GM18507 (cell line): Measurements from ENCODE around the gene WASF3.
"Not testable (repeated sequence)": the region's sequence is repeated elsewhere in the genome, so short reads cannot be mapped to it uniquely, and the experiment has no call there.

Experiments used
- DNase-seq: peaks from one replicate; pipeline ENCODE4 v3.0.0; 2011; ENCODE audit warnings: low read depth; ENCODE audit not compliant: insufficient read length; ENCODE audit errors: extremely low spot score
- FAIRE-seq: peaks from 2 replicates; lab custom pipeline; 2011; peaks lifted over from hg19 to GRCh38; lab: Jason Lieb, UNC

WASF3 gene

DNA sequence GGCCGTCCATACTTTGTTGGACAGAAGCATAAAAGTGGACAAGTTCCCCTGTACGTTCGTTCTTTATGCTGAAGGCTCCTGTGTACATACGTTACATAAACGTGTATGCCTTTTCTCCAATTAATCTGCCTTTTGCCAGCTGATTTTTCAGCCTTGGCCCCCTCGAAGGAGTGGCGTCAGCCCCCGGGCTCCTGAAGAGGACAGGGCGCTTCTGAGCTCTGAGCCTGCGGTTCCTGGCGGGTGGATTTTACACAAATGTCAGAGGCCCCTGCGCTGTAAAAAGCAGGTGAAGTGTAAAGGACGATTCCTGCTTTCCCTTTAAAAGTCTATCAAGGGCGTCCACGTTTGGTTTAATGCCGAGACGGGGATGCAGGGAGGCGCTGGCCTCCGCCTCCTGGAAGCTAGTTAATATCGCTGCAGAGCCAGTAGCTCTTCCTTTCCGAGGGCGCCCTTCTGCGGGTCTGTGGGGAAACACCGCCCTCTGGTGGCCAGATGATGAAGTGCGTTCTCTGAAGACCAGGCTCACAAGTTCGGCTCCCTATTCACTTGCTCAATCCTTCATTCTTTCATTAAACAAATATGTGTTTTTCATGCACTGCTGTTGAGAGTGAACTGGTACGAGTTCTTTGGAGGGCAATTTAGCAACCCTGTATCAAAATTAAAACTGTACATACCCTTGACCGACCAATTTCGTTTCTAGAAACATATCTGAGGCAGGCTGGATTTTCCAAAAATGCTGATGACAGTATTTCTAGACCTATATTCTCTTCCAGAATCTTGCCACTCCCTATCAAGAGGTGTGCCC is 141.1 kb downstream of the WASF3 start:
- DNase-seq (peak; percentile 68), FAIRE-seq (peak; percentile 91)

DNA sequence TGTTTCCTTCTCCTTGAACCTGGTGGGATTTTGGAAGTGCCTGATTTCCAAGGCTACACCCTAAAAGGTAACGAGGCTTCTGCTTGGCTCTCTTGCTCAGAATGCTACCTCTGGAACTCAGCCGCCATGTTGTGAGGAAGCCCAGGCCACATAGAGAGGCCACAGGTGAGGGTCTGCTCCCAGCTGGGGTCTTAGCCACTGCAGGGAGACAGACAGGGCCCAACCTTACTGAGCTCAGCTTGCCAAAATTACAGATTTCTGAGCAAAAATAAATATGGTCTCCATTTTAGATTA is 141.7 kb downstream of the WASF3 start:
- DNase-seq: no peak
- no peak for FAIRE-seq

DNA sequence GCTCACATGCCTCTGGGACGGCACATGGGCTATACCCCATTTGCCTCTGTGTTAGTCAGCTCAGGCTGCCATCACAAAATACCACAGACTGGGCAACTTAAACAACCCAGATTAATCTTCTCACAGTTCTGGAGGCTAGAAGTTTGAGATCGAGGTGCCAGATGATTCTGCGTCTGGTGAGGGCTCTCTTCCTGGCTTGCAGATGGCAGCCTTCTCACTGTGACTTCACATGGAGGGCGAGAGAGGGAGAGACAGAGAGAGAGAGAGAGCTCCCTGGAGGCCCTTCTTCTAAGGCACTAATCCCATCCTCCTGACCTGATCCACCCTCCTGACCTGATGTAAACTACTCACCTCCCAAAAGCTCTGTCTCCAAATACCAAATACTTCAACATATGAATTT is 148.1 kb downstream of the WASF3 start:
- FAIRE-seq: no peak

DNA sequence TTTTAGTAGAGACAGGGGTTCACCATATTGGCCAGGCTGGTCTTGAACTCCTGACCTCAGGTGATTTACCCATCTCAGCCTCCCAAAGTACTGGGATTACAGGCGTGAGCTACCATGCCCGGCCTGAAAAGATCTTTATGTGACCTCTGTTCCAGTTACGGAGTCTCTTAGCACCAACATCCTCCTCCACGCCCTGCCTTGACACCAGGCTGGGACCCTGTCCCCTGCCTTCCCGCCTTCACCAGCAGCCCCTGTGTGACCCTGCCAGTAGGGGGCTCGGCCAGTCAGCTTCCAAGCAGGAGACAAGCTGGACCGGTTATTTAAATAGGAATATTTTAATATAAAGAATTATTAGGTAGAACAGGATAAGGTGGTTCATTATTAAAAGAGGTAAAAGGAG is 148.9 kb downstream of the WASF3 start:
- no peak for FAIRE-seq

More for the DNA sequence above, 148.1 kb downstream of the WASF3 start:
- DNase-seq: no peak

DNA sequence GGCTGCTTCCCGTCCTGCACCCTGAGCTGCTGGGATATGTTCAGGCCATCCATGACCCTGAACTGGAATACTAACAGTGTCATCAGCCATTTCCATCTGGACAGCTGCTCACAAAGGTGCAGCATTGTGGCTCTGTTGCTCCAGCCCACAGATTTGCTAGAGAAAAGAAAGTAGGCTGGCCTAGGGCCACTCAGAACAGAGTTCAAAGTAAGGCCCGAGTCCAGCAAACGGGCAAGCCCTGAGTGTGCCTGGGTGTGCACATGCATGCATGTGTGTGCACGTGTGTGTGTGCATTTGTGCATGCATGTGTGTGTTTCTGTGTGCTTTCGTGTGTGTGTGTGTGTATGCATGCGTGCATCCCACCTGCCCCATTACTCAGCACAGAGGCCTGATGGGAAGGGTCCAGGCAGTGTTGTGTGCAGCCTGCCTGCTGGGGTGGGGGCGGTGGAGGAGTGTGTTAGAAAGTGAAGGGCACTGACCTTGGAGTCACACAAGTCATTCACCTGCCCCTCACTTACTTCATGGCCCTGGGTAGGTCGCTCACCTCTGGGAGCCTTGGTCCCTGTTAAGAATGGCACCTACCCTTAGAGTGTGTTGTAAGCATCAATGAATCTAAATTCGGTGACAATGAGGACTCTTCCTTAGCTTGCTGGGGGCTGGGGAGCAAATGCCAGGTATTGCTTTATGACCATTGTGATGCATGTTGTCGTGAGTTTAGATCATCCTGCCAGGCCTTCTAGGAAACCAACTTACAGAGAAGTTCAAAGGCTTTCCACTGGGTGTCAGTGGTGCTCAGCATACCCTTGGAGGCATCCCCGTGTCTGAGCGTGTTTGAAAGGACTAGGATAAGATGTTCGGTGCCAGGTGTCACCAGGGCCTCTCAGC is 149.9 kb downstream of the WASF3 start:
- DNase-seq (peak; percentile 8), FAIRE-seq (peak; percentile 67)

More for the DNA sequence above, 148.9 kb downstream of the WASF3 start:
- no peak for DNase-seq

DNA sequence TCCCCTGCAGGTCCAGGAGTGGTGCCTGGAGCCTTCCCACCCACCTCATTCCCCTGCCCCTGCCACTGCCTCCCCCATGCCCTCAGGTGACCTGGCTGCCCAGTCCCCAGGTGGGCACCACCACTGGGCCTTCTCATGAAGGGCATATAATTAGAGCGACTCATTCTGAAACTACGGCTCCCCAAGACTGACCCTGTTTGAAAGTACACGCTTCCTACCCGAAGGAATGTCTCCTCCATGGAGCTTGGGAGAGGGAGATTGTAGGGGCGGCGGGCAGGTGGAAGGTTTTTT is 150.5 kb downstream of the WASF3 start:
- DNase-seq: no peak
- FAIRE-seq: no peak

DNA sequence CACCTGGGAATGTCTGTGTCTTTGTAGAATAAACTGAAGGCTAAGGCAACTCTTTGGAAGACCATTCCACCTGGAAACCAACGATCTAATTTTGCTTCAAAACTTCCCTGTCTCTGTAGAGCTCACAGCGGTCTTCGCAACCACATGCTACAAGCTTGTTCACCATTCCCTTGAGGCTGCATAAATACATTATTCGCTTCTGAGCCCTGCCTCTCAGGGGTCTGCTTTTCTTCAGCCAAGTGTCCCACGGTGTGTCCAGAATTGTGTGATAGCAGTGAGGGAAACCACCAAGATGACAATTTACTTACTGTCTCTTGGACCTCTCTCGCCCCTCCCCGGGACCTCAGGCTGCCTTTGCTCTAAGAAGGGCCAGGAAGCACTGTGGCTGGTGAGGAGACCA is 152.0 kb downstream of the WASF3 start:
- FAIRE-seq: no peak
- DNase-seq: no peak

DNA sequence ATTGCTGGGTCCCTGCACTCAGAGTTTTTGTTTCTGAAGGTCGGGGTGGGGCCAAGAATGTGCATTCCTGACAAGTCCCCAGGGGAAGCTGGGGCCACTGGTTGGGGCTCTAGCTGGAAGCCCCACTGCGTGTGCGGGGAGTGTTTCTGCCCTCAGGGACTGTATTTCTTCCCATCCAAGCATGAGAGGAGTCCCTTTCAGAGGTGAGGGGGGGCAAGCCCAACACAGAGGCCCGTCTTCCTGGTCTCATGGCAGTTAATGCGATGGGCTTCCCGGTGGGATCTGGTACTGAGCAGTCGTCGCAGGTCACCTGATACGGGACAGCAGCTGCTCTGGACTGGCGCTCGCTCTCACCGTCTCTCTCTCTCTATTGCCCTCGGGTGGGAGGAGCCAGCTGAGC is 152.7 kb downstream of the WASF3 start:
- no peak for DNase-seq
- no peak for FAIRE-seq

DNA sequence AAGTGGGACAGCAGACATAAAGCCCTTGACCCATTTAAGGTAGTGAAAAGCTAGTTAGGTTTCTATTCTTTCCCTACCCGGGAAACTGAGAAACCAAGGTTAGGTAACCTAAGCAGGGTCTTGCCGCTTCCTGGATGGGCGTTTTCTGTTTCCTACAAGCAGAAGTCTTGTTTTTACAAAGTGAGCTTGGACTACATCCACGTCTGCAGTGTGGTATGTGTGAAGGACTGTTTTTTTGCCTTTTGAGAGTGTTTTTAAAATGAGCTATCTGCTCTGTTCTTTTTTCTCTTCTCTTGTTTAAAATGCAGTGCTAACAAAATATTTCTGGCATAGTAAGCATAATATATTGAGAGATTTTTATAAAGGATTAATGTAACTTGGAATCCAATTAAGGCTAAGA is 153.7 kb downstream of the WASF3 start:
- FAIRE-seq (no peak), DNase-seq (no peak)

DNA sequence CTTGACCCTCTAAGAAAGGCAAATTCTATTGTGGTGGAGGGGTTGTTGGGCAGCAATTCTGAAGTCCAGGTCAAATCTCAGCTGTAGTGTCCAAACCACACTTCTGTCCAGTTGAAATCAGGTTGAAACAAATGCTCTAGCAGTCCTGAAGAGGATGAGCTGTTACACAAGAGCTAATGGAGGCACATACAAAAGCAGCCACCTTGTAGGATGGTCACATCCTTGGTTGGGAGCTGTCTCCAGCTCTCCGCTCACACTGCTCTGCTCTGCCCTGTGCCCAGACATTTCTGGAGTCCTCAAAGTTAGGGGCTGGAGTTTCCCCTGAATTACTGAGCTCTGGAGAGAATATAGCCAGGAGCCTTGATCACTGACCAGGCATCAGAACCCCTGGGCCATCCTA is 155.9 kb downstream of the WASF3 start:
- DNase-seq (no peak), FAIRE-seq (no peak)

DNA sequence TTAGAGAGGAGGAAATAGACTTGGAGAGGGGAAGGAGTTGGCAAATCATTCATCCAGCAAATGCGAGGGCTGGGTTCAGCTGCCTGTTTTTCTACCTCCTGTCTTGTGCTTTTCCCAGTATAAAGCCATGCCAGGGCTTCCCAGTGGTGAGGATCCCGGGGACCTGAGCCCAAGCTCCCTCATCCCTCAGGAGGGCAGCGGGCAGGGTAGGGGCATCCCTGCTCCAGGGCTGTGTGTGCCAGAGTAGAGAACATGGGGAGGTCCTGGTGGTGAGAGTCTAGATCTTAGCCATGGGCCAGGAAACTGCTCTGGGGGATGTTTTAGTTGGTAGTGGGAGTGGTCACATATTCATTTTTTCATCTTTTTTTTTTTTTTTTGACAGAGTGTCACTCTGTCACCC is 159.5 kb downstream of the WASF3 start:
- FAIRE-seq (no peak), DNase-seq (no peak)

DNA sequence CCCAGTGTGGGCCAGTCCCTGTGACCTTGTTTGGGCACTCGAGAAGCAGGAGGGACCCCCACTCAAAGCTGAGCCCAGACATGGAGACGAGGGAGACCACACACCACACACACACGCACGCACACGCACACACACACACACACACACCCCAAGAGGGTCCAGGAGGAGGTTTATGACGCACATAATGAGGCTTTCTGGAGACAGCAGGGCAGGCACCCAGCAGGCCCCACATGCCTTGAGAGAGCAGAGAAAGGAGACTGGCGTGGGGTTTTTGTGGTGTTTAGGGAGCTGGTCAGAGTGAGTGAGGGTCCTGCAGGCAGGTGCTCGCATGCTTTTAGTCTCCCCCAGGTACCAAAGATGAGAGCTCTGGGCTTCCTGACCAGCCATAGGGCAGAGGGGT is 160.7 kb downstream of the WASF3 start:
- DNase-seq: no peak
- no peak for FAIRE-seq

DNA sequence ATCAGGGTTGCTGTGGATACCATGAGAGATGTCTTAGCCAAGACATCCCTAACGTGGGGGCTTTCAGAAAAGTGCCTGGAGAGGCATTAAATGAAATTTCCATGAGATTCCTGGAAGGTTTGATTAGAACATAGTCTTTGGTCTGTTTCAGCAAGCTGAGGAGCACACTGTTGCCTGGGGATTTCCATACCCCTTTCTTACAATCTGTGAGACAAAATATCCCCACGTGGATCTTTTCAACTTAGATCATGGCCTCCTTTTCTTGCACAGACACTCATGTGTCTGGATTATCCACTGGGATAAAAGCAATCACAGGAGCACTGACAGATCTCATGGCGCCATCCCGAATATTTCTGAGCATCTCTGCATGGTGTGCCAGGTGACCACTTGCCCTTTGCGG is 161.4 kb downstream of the WASF3 start:
- DNase-seq: no peak
- no peak for FAIRE-seq

DNA sequence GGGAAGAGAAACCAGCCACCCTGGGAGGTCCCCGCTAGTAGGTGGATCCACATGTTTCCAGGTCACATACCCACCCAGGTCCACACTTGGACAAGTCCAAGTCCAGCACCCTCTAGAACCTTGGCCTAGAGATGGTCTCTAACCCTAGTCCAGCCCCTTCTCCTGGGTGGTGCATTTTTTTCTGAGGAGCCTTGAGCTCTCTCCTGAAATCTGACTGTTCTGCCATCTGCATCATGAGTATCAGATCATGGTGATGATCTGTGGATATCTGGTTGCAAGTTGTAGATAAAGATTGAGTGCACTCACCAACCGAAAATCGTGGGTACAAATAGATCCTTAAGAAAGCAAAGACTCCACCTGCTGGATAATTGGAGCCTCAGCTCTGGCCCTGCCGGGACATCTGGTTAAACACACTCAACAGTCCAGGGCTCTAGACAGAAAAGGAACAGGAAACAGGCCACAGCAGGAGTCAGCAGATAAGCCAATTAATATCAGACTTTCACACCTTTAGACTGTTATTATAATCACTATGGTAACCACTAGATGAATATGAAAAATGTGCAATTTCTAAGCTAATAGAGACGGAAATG is 162.0 kb downstream of the WASF3 start:
- no peak for DNase-seq
- FAIRE-seq: no peak

DNA sequence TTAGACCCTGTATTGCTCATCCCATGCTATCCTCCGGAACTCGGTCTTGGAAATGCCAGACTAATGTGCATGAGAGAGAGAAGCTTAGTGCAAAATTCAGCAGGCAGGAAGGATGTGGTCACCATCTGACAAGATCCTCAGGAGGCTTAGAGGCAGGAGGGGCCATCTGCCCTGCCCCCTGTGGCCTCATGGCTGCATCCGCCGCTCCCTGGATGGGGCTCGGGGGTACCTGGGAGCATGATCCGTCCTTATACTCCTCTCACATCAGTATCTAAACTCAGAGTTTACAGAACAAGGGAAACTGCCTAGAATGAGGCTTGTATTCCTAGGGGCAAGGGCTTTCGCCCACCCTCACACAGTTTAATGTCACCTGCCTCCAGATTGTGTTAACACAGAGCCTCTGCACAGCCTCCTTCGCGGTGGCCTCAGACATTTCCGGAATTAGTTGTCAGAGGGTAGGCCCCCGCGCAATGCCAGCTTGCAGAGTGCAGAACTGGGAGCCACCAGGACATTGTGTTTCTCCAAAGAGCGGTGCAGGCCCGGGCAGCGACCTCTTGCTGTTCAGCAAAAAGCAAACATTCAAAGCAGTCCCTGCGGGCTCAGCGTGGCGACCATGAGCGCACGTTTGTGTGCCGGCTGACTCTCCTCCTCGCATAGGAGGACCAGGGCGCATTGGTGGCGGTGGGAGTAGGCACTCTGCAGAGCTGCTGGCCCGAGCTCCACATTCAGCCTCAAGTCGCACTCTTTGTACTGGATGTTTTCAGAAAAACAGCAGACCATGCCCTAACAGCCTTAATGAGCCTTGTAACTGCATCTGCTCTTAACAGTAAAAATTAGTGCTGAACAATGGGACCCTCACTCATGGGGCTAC is 164.0 kb downstream of the WASF3 start:
- FAIRE-seq: no peak
- no peak for DNase-seq

DNA sequence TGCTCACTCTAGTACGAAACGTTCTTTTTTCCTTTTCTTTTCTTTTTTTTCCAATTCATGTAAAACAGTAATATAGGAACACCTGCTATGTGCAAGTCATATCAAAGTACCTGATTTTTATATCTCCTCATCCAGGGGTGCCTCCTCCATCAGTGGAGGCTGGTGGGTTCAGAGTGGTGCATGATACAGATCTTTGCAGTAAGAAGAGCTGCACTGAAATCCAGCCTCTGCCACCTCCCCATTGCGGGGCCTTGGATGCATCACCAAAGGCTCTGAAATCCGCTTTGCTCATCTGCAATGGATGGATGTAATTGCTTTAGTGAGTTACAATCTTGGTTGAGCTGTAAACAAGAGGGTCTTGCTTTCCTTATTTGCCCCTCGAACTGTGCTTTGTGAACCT is 164.8 kb downstream of the WASF3 start:
- FAIRE-seq (no peak), DNase-seq (no peak)

DNA sequence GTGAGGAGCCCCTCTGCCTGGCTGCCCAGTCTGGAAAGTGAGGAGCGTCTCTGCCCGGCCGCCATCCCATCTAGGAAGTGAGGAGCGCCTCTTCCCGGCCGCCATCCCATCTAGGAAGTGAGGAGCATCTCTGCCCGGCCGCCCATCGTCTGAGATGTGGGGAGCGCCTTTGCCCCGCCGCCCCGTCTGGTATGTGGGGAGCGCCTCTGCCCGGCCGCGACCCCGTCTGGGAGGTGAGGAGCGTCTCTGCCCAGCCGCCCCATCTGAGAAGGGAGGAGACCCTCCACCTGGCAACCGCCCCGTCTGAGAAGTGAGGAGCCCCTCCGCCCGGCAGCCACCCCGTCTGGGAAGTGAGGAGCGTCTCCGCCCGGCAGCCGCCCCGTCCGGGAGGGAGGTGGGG is 166.1 kb downstream of the WASF3 start:
- FAIRE-seq, DNase-seq: not testable (repeated sequence)

DNA sequence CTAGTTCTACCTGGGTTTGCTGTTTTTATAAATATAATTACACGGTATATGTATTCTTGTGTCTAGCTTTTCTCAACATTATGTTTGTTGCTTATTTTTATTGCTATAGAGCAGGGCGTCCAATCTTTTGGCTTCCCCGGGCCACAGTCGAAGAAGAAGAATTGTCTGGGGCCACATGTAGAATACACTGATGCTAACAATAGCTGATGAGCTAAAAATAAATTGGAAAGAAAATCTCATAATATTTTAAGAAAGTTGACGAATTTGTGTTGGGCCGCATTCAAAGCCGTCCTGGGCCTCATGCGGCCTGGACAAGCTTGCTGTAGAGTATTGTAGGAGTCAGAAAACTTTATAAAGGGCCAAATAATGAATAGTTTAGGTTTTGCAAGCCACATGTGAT is 169.2 kb downstream of the WASF3 start:
- no peak for DNase-seq
- no peak for FAIRE-seq

DNA sequence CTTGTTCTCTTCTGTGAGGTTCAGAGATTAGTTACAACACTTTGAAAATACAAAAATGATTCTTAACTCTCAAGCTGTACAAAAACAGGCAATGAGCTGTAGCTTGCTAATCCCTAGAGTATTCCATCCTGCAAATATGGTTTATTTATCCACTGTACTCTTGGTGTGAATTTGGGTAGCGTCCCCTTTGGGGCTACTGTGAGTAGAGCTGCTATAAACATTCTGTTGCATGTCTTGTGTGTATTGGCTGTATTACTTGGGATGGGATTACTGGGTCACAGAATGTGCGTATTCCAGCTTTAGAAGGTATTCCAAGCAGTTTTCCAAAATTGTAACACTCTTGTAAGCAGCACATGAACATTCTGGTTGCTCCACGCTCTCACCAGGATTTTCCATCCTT is 169.6 kb downstream of the WASF3 start:
- DNase-seq (no peak), FAIRE-seq (no peak)

DNA sequence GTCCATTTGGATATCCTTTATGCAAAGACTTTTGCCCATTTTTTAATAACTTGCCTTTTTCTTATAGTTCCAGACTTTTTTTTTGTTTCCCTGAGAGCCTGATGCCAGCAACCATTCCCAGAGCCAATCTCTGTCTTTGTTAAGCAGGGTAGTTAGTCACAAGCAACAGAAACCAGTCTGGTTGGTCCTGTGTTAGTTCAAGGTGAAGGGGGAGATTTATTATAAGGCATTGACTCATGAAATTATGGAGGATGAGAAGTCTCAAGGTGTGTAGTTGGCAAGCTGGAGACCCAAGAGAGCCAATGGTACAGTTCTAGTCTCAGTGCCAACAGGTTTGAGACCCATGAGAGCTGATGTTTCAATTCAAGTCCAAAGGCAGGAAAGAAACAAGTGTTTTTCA is 170.2 kb downstream of the WASF3 start:
- DNase-seq: no peak
- no peak for FAIRE-seq
